HG02642 (cell line): Measurements from ENCODE around the gene HHLA2.

Experiments
- ATAC-seq: cut with Tn5 transposase; IDR thresholded peaks from one replicate; pipeline ENCODE4 v1.9.1; 2021; ENCODE audit warnings: mild to moderate bottlenecking; ENCODE audit not compliant: unreplicated experiment, poor library complexity

The HHLA2 gene

GRCh38 chr3:108298056-108298455 lies 1.7 kb downstream of the HHLA2 start:
- no peak for ATAC-seq

- ATAC-seq: no peak
Observed at GRCh38 chr3:108300103-108300849, 3.9 kb downstream of the HHLA2 start.

- peak; percentile 64 for ATAC-seq
Observed at GRCh38 chr3:108301695-108302404, 5.5 kb downstream of the HHLA2 start.

- no peak for ATAC-seq
Observed at GRCh38 chr3:108302570-108302969, 6.2 kb downstream of the HHLA2 start.

GRCh38 chr3:108305484-108306172 lies 9.3 kb downstream of the HHLA2 start:
- no peak for ATAC-seq

DNA sequence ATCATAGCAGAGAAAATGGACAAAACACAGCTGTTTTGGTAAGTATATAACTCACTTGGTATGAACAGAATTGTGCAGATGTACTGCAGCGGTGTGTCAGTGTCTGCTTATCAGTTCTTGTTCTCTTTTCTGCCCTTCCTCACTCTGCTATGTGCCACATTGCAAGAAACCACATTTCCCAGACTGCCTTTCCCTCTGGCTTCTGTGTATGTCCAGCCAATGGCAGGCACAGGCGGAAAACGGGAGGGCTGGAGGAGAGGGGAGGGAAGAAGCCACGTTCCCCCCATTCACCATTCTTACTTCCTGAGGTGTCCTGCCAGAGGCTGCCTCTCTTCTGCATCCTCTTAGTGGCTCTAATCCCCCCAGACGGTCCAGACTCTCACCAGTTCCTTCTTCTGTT lies 15.4 kb downstream of the HHLA2 start:
- ATAC-seq: no peak

- no peak for ATAC-seq
Observed at GRCh38 chr3:108312656-108313055, 16.3 kb downstream of the HHLA2 start.

GRCh38 chr3:108315767-108316301 lies 19.5 kb downstream of the HHLA2 start:
- ATAC-seq: no peak

GRCh38 chr3:108319428-108320082 lies 23.2 kb downstream of the HHLA2 start:
- no peak for ATAC-seq

GRCh38 chr3:108320746-108321350 lies 24.5 kb downstream of the HHLA2 start:
- no peak for ATAC-seq

DNA sequence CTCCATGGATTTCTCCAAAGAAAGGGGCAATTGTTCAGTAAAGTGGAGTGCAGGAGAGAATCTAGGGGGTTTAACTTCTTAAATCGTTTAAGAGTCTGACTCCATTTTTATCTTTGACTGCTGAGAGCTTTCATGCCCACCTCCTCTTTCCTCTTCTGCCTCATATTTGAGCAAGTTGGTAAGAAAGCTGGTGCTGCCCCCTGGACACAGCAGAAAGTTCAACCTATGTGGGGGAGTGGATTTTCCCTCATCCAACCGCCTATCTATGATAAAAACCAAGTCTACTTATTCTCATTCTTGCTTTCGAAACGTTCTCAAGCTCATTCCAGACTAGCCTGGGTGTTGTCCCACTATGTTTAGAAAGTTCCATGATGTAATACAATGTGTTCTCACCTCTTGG lies 26.0 kb downstream of the HHLA2 start:
- ATAC-seq: no peak

DNA sequence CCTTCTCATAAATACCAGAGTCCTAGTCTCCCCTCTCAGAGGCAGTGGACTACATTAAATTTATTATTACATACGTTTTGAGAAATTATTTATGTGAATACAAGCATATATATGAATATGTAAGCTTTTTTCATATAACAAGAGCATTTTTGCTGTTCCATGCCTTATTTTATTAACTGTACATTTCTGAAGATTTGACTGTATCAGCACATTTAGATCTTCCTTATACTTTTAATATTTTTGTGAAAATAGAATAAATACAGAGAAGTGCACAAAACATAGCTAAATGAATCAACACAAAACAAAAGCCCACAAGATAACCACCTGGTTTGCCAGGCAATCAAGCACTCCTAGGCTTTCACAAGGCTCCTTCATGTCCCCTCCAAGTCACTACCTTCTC lies 27.8 kb downstream of the HHLA2 start:
- ATAC-seq: no peak

DNA sequence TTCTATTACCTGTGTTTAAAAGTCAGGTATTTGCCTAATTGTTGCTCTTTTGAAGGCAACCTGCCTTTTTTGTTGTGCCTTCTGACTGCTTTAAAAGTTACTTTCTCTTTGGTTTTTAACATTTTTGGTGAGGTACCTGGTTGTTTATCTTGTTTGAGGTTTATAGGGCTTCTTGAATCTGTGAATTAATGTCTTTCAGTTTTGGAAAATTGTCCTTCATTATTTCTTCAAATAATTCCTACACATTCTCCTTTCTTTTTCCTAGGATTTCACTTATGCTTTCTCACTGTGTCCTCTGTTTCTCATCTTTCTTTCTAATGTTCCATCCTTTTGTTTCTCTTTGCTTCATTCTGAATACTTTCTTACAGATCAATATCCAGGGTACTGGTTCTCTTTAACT lies 30.8 kb downstream of the HHLA2 start:
- no peak for ATAC-seq

DNA sequence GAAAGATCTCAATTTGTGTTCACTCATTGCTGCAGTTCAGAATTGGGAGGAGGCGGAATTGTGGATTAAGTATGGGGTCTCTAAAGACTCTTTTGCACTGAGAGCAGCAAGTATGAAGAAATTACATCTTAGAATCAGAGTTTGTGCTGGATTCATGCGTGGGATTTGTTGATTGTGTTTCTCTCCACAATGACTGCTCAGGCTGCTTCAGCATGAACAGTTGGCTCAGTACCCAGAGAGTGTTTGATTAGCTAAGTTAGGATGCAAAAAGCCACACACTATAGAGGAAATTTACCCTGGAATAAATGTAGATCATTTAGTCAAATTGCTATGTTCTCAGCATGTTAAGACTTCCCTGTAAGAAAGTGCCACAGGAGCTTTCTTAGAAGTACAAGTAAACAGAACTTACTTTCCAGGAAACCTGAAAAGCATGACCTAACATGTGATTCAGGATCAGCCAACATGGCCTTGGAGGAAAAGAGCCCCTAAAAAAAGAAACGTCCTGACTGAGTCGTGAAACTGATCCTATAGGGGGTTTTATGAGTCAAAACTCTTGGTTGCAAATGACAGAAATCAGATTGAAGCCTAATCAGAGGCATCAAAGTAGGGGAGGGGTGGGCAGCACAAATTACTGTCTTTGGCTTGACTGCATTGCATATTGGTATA lies 32.6 kb downstream of the HHLA2 start:
- no peak for ATAC-seq

DNA sequence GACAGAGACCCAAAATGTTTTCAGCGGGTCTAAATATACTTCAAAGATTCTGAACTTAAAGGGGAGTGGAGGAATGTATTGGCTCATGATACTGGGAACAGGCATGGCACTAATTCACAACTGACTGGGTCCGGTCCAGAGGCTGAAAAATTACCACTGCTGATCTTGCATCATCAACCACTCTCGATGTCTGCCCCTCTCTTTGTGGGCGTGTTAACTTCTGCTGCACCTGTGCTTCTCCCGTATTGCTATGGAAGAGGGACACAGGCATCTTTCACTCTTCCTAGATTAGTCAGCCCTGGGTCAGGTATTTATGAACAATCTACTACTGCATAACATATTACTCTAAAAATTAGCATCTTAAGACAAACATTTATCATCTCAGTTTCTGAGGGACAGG lies 33.2 kb downstream of the HHLA2 start:
- ATAC-seq: no peak

GRCh38 chr3:108329947-108330346 lies 33.6 kb downstream of the HHLA2 start:
- no peak for ATAC-seq

GRCh38 chr3:108331792-108332191 lies 35.4 kb downstream of the HHLA2 start:
- ATAC-seq: no peak

- no peak for ATAC-seq
Observed at GRCh38 chr3:108333961-108334360, 37.6 kb downstream of the HHLA2 start.

- ATAC-seq: no peak
Observed at GRCh38 chr3:108334701-108335100, 38.4 kb downstream of the HHLA2 start.
